Neural cell (in vitro differentiated cells): ENCODE measurements around the gene ARL8A.

Experiments used
- EP300 ChIP-seq: fragments of 450-650 bp; conservative IDR thresholded peaks from 2 replicates; pipeline ENCODE4 v1.6.1; 2014; ENCODE audit warnings: antibody characterized with exemption, mild to moderate bottlenecking, moderate library complexity; ENCODE audit not compliant: poor library complexity, severe bottlenecking
- TF ChIP-seq, protein P1 (sequence below): IDR thresholded peaks from 2 replicates; pipeline ENCODE4 v1.6.1; 2012; ENCODE audit warnings: borderline replicate concordance
- TF ChIP-seq, protein P2 (sequence below): fragments of 450-650 bp; IDR thresholded peaks from 2 replicates; pipeline ENCODE4 v1.5.1; 2014; ENCODE audit warnings: antibody characterized with exemption, mild to moderate bottlenecking, moderate library complexity; ENCODE audit not compliant: poor library complexity, severe bottlenecking

DNA sequence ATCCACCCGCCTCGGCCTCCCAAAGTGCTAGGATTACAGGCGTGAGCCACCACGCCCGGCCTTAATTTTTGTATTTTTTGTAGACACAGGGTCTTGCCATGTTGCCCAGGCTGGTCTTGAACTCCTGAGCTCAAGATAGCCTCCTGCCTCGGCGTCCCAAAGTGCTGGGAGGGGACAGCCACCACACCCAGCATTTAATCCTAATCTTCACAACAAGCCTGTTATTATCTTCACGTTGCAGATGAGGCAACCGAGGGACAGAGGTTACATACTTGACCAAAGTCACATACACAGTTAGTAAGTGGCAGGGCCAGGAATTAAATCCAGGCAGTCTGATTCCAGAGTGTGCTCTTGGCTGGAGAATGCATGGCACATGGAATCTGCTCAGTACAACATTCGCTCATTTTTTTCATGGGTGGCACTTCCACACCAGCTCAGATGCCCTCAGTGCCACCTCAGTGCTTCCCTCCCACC, 26.6 kb downstream of the ARL8A start:
- TF ChIP-seq, protein P1, sequence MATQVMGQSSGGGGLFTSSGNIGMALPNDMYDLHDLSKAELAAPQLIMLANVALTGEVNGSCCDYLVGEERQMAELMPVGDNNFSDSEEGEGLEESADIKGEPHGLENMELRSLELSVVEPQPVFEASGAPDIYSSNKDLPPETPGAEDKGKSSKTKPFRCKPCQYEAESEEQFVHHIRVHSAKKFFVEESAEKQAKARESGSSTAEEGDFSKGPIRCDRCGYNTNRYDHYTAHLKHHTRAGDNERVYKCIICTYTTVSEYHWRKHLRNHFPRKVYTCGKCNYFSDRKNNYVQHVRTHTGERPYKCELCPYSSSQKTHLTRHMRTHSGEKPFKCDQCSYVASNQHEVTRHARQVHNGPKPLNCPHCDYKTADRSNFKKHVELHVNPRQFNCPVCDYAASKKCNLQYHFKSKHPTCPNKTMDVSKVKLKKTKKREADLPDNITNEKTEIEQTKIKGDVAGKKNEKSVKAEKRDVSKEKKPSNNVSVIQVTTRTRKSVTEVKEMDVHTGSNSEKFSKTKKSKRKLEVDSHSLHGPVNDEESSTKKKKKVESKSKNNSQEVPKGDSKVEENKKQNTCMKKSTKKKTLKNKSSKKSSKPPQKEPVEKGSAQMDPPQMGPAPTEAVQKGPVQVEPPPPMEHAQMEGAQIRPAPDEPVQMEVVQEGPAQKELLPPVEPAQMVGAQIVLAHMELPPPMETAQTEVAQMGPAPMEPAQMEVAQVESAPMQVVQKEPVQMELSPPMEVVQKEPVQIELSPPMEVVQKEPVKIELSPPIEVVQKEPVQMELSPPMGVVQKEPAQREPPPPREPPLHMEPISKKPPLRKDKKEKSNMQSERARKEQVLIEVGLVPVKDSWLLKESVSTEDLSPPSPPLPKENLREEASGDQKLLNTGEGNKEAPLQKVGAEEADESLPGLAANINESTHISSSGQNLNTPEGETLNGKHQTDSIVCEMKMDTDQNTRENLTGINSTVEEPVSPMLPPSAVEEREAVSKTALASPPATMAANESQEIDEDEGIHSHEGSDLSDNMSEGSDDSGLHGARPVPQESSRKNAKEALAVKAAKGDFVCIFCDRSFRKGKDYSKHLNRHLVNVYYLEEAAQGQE, result no peak
- TF ChIP-seq, protein P2, sequence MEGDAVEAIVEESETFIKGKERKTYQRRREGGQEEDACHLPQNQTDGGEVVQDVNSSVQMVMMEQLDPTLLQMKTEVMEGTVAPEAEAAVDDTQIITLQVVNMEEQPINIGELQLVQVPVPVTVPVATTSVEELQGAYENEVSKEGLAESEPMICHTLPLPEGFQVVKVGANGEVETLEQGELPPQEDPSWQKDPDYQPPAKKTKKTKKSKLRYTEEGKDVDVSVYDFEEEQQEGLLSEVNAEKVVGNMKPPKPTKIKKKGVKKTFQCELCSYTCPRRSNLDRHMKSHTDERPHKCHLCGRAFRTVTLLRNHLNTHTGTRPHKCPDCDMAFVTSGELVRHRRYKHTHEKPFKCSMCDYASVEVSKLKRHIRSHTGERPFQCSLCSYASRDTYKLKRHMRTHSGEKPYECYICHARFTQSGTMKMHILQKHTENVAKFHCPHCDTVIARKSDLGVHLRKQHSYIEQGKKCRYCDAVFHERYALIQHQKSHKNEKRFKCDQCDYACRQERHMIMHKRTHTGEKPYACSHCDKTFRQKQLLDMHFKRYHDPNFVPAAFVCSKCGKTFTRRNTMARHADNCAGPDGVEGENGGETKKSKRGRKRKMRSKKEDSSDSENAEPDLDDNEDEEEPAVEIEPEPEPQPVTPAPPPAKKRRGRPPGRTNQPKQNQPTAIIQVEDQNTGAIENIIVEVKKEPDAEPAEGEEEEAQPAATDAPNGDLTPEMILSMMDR, result no peak
- TF ChIP-seq EP300, result no peak
